GM18907 (cell line): ENCODE measurements around the gene PROZ.

ENCODE experiments used
- ATAC-seq: cut with Tn5 transposase; IDR thresholded peaks from one replicate; pipeline ENCODE4 v1.9.1; 2021; ENCODE audit warnings: mild to moderate bottlenecking, moderate library complexity; ENCODE audit not compliant: unreplicated experiment

Gene PROZ

GRCh38 chr13:113119822-113120189 is 38.6 kb upstream of the PROZ start:
- ATAC-seq, result no peak

- no peak for ATAC-seq
Observed at GRCh38 chr13:113120300-113121182, 37.9 kb upstream of the PROZ start.

- ATAC-seq, result no peak
Observed at GRCh38 chr13:113121183-113121927, 37.1 kb upstream of the PROZ start.

- no peak for ATAC-seq
Observed at GRCh38 chr13:113121928-113122471, 36.4 kb upstream of the PROZ start.

- ATAC-seq, result no peak
Observed at GRCh38 chr13:113122550-113123225, 35.8 kb upstream of the PROZ start, which contains the start of gene F10. TSS of gene F10 (plus strand) at chr13:113122799. CDS start at chr13:113122856, 57 bp downstream.

GRCh38 chr13:113123226-113124201 is 34.9 kb upstream of the PROZ start:
- no peak for ATAC-seq

GRCh38 chr13:113124211-113124970 is 34.1 kb upstream of the PROZ start:
- no peak for ATAC-seq

- no peak for ATAC-seq
Observed at GRCh38 chr13:113125506-113126264, 32.8 kb upstream of the PROZ start.

- no peak for ATAC-seq
Observed at GRCh38 chr13:113126265-113127150, 31.9 kb upstream of the PROZ start.

- ATAC-seq, result no peak
Observed at GRCh38 chr13:113129480-113129879, 29.0 kb upstream of the PROZ start.

- ATAC-seq, result no peak
Observed at GRCh38 chr13:113129921-113130750, 28.3 kb upstream of the PROZ start.

GRCh38 chr13:113135281-113135760 is 23.1 kb upstream of the PROZ start:
- no peak for ATAC-seq

GRCh38 chr13:113137691-113138298 is 20.7 kb upstream of the PROZ start:
- no peak for ATAC-seq

GRCh38 chr13:113138792-113139551 is 19.5 kb upstream of the PROZ start:
- no peak for ATAC-seq

GRCh38 chr13:113139577-113139976 is 18.9 kb upstream of the PROZ start:
- no peak for ATAC-seq
